K562 (cell line): ENCODE results near the gene TMEM53. TPM values are rescaled to one million over a fixed set of nuclear protein-coding genes. Genes with fewer than 3 reads are reported as not detected.

Experiments used
- ATAC-seq: fragments of 200-7000 bp; cut with Tn5 transposase; 3 replicates; pipeline ENCODE4 v1.9.1; 2020; ENCODE audit warnings: moderate library complexity
- BruUV-seq: library from RNA; stranded (reverse); fragments of 400-500 nt; replicated peaks from 2 replicates; lab custom pipeline; 2021; lab: Mats Ljungman, UMichigan
- CTCF ChIA-PET: fragments of 300-600 bp; formaldehyde crosslinking; extraction: SDS; loops from one replicate; lab custom pipeline; 2021; ENCODE audit warnings: low intra/inter-chr PET ratio; lab: Yijun Ruan, JAX
- POLR2A ChIA-PET: fragments of 300-600, 350-650 bp; sonication (Branson Sonifier 250); formaldehyde crosslinking; extraction: SDS; loops from one replicate; lab custom pipeline; 2021; ENCODE audit warnings: antibody characterized with exemption, inconsistent platforms; lab: Yijun Ruan, JAX
- DNase-seq, 4 experiments: peaks; one replicate each; pipeline versions ENCODE4 v3.0.0 to v3.0.0-alpha.2; 2011 to 2018; ENCODE audit warnings: low spot score in 3 of 4, mixed read lengths in 3 of 4; ENCODE audit errors: extremely low read depth in 1 of 4
- FAIRE-seq: peaks from 2 replicates; lab custom pipeline; 2011; peaks lifted over from hg19 to GRCh38; lab: Jason Lieb, UNC
- H2AFZ ChIP-seq: 2 replicates; pipeline ENCODE4 v1.6.0; 2011; ENCODE audit warnings: low read depth, low read length, control low read depth, inconsistent platforms
- H3K27ac ChIP-seq: fragments of 200-600 bp; 3 replicates; pipeline ENCODE4 v1.8.0; 2011; ENCODE audit warnings: low read depth, mild to moderate bottlenecking, control low read depth, inconsistent platforms, low read length, moderate library complexity, mixed read lengths; ENCODE audit errors: extremely low read depth
- H3K27me3 ChIP-seq, 2 experiments: fragments of 300-600 bp in 1 of 2; 2 replicates in 1 of 2; 3 replicates in 1 of 2; pipeline versions ENCODE4 v1.6.0 to v1.8.0; 2011; ENCODE audit warnings: inconsistent platforms in 2 of 2, low read length in 2 of 2, mild to moderate bottlenecking in 1 of 2, mixed read lengths in 1 of 2, moderate library complexity in 1 of 2; ENCODE audit not compliant: control insufficient read depth in 2 of 2, insufficient read depth in 2 of 2
- H3K36me3 ChIP-seq: fragments of 300-600 bp; 3 replicates; pipeline ENCODE4 v1.8.0; 2011; ENCODE audit warnings: mild to moderate bottlenecking, low read length, inconsistent platforms; ENCODE audit not compliant: control insufficient read depth, insufficient read depth
- H3K4me1 ChIP-seq, 2 experiments: fragments of 200-600 bp in 1 of 2; replicated peaks in 1 of 2; 2 replicates in 1 of 2; 3 replicates in 1 of 2; pipeline versions ENCODE4 v1.5.1 to v1.8.0; 2011; ENCODE audit warnings: inconsistent platforms in 2 of 2, low read length in 2 of 2, mild to moderate bottlenecking in 1 of 2, mixed read lengths in 1 of 2, moderate library complexity in 1 of 2; ENCODE audit not compliant: control insufficient read depth in 2 of 2, insufficient read depth in 2 of 2
- H3K4me2 ChIP-seq: 2 replicates; pipeline ENCODE4 v1.6.1; 2011; ENCODE audit warnings: low read length, control low read depth, inconsistent platforms, mixed read lengths; ENCODE audit not compliant: insufficient read depth
- H3K4me3 ChIP-seq: fragments of 200-600 bp; sonication (generic), shearing (Covaris generic); 2 replicates; pipeline ENCODE4 v1.5.1; 2016; ENCODE audit warnings: control low read depth, inconsistent platforms
- H3K79me2 ChIP-seq: fragments of 200-600 bp; 3 replicates; pipeline ENCODE4 v1.8.0; 2011; ENCODE audit warnings: low read length, inconsistent platforms; ENCODE audit not compliant: control insufficient read depth, insufficient read depth
- H3K9ac ChIP-seq, 2 experiments: 2 replicates each; pipeline versions ENCODE4 v1.6.0 to v1.6.1; 2011; ENCODE audit warnings: low read depth in 2 of 2, low read length in 2 of 2, control low read depth in 1 of 2, inconsistent platforms in 1 of 2, mild to moderate bottlenecking in 1 of 2, mixed read lengths in 1 of 2; ENCODE audit not compliant: insufficient read depth in 1 of 2
- H3K9me1 ChIP-seq: one replicate; pipeline ENCODE4 v1.6.0; 2011; ENCODE audit warnings: inconsistent platforms, mild to moderate bottlenecking, low read length, moderate library complexity; ENCODE audit not compliant: control insufficient read depth, insufficient read depth
- H3K9me3 ChIP-seq: replicated peaks from 2 replicates; pipeline ENCODE4 v1.5.1; 2011; ENCODE audit warnings: low read depth, low read length, inconsistent platforms; ENCODE audit not compliant: control insufficient read depth, insufficient read depth
- H4K20me1 ChIP-seq: replicated peaks from 2 replicates; pipeline ENCODE4 v1.6.1; 2011; ENCODE audit warnings: low read length, inconsistent platforms, mixed read lengths; ENCODE audit not compliant: control insufficient read depth, insufficient read depth
- ELK1 ChIP-seq: sonication (generic); formaldehyde crosslinking; IDR thresholded peaks from 2 replicates; pipeline ENCODE4 v1.8.1; 2022; ENCODE audit warnings: missing genetic modification reagents
- GTF2E2 ChIP-seq: fragments of 200-800 bp; sonication (Bioruptor generic); IDR thresholded peaks from 2 replicates; pipeline ENCODE4 v1.6.1; 2016; ENCODE audit warnings: missing genetic modification characterization, missing compliant biosample characterization
- MLLT1 ChIP-seq, 2 experiments: fragments of 450-650 bp; IDR thresholded peaks; 2 replicates each; pipeline ENCODE4 v1.6.1; 2016
- POLR2B ChIP-seq: fragments of 450-650 bp; IDR thresholded peaks from 2 replicates; pipeline ENCODE4 v1.6.1; 2018; ENCODE audit warnings: low read depth; ENCODE audit not compliant: partially characterized antibody
- SP2 ChIP-seq: IDR thresholded peaks from 2 replicates; pipeline ENCODE4 v1.6.1; 2011; ENCODE audit warnings: mild to moderate bottlenecking, low read depth, low read length, moderate library complexity; ENCODE audit not compliant: poor library complexity, severe bottlenecking; ENCODE audit errors: extremely low read depth
- ZBTB33 ChIP-seq: sonication (generic); formaldehyde crosslinking; IDR thresholded peaks from 2 replicates; pipeline ENCODE4 v1.8.1; 2023; ENCODE audit warnings: mild to moderate bottlenecking, missing genetic modification reagents
- WGBS: fragments of 100-300 bp; shearing (Covaris generic); methylation state at CpG from one replicate; pipeline ENCODE4 v1.1.6; 2016; ENCODE audit warnings: low coverage, mixed read lengths; ENCODE audit not compliant: insufficient coverage; ENCODE audit errors: missing lambda C conversion rate; 5-methylcytosine and 5-hydroxymethylcytosine counted together
- in situ Hi-C: fragments of 300-500 bp; cut with MboI; formaldehyde crosslinking; loops from 4 replicates; pipeline ENCODE4 v1.15.0; 2018; ENCODE audit warnings: inconsistent platforms, mixed read lengths
- intact Hi-C: fragments of 100-400 bp; cut with micrococcal nuclease; formaldehyde crosslinking; loops from 2 replicates; pipeline ENCODE4 v1.14.2; 2022
- polyA plus RNA-seq, 8 experiments: library from polyadenylated mRNA; depleted of rRNA in 4 of 8; stranded (reverse) in 5 of 8; unstranded in 3 of 8; fragments of >200 nt; fragmentation: Nextera tagmentation in 2 of 8; fragmentation: Illumina TruSeq in 1 of 8; extraction: Ambion mirVana in 2 of 8; extraction: Trizol in 1 of 8; gene quantifications; 2 replicates each; pipeline versions ENCODE4 v1.2.1 to v1.2.3, GENCODE V29; 2011 to 2014; ENCODE audit warnings: inconsistent platforms in 1 of 8, missing spikeins in 1 of 8
- total RNA-seq, 7 experiments: library from RNA; depleted of rRNA in 6 of 7; stranded (reverse); fragments of >200 nt in 6 of 7; fragmentation: Illumina TruSeq in 2 of 7; extraction: Trizol in 2 of 7; gene quantifications; 2 replicates each; pipeline versions ENCODE4 v1.2.1 to v1.2.3, GENCODE V29; 2011 to 2021; ENCODE audit warnings: low replicate concordance in 1 of 7

TMEM53 gene
- total and polyA plus RNA-seq, 9 of the 15 experiments (the other 6 are each of a cell fraction or from before 2014, with no cell fraction given), result 0.23 to 3.7 (median 2.0) TPM

GRCh38 chr1:44723496-44724295 lies 49.4 kb upstream of the TMEM53 start (continued):
- TF ChIP-seq ZBTB33 (CRISPR knock-in tag) (peak; percentile 82), ELK1 (CRISPR knock-in tag) (no peak), POLR2B (no peak), GTF2E2 (tag) (no peak)

- H4K20me1 ChIP-seq, result 0 out of 2 replicates have a peak, but pooled peaks cover 3% of the 10 kb centered on the region
- no TSS peak for BruUV-seq
- H3K27me3 ChIP-seq, result peaks cover 0 to 5% of the 10 kb centered on the region in 2 experiments; a peak in 2 of 5 replicates
- in situ Hi-C loops (loop anchor here (10.0 kb wide), 1 partner anchor 582 kb away; no protein-coding TSS in a partner anchor), intact Hi-C loops (no loop called here)
- FAIRE-seq (no peak), ATAC-seq (no peak), DNase-seq (peak in 1 of 4 experiments; percentile 11)
- H3K4me3 ChIP-seq, result no peak overlapping the region
- TF ChIP-seq MLLT1 (IDR thresholded peaks at IDR 0.05), result peak in 1 of 2 experiments; percentile 72; a peak in 2 of 4 replicates
- no peak for TF ChIP-seq SP2
- WGBS, result 94% methylated on average over 9 of the region's 9 CpGs
- H3K36me3 ChIP-seq, result no peaks in the 10 kb centered on the region
- ChIA-PET CTCF (no interaction called here), POLR2A (interaction anchor here (0.7 to 9.1 kb wide), 8 partner anchors 9 to 289 kb away, joined by 3 to 328 read pairs (median 37); partner anchors contain the start of genes BTBD19, DYNLT4, HECTD3 and KIF2C)
- no peaks in the 10 kb centered on the region for H3K9me3 ChIP-seq
- H3K4me2 ChIP-seq, result no peak overlapping the region
- H3K9ac ChIP-seq, result no peak overlapping the region
- H3K4me1 ChIP-seq, result peaks cover 17 to 24% of the 10 kb centered on the region in 2 experiments
- no peak overlapping the region; the same call in 2 of the 3 replicates for H3K27ac ChIP-seq
- H3K79me2 ChIP-seq, result no peaks in the 10 kb centered on the region
- H2AFZ ChIP-seq, result peak overlapping the region; percentile 9
- H3K9me1 ChIP-seq, result no peaks in the 10 kb centered on the region
Observed at GRCh38 chr1:44723064-44723463, 48.8 kb upstream of the TMEM53 start.
